OCI-LY7 (cell line): ENCODE results near the gene TRAPPC12.

ENCODE experiments used
- EZH2phosphoT487 ChIP-seq: fragments of 200-600 bp; sonication (generic); IDR thresholded peaks from 2 replicates; pipeline ENCODE4 v1.6.1; 2018; ENCODE audit warnings: low read depth, borderline replicate concordance, mild to moderate bottlenecking, mixed run types, antibody characterized with exemption, low read length, moderate library complexity, mixed read lengths
- TF ChIP-seq, protein P1 (sequence below): fragments of 200-600 bp; sonication (generic); conservative IDR thresholded peaks from 2 replicates; pipeline ENCODE4 v1.5.1; 2014; ENCODE audit warnings: mild to moderate bottlenecking, antibody characterized with exemption, low read length, moderate library complexity, mixed read lengths

DNA sequence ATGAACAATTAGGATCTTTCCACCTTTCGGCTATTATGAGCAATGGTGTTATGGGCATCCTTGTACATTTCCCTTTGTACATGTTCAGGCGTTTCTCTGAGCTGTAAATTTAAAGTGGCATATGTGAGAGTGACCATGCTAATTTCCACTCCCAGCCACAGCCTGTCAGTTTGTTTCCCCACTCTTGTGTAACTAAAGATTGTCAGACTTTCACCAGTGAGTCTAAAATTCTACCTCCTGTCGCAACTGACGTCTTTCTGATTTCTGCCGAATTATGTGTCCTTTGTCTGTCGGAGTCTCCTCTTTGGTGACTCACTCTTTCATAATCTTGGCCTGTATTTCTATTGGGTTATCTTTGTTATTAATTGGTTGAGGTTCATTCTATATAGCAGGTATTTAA lies 50.7 kb downstream of the TRAPPC12 start:
- TF ChIP-seq, protein P1, sequence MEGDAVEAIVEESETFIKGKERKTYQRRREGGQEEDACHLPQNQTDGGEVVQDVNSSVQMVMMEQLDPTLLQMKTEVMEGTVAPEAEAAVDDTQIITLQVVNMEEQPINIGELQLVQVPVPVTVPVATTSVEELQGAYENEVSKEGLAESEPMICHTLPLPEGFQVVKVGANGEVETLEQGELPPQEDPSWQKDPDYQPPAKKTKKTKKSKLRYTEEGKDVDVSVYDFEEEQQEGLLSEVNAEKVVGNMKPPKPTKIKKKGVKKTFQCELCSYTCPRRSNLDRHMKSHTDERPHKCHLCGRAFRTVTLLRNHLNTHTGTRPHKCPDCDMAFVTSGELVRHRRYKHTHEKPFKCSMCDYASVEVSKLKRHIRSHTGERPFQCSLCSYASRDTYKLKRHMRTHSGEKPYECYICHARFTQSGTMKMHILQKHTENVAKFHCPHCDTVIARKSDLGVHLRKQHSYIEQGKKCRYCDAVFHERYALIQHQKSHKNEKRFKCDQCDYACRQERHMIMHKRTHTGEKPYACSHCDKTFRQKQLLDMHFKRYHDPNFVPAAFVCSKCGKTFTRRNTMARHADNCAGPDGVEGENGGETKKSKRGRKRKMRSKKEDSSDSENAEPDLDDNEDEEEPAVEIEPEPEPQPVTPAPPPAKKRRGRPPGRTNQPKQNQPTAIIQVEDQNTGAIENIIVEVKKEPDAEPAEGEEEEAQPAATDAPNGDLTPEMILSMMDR, result no peak
- no peak for TF ChIP-seq EZH2phosphoT487
